ENCODE measurements around the gene CCN2. TPM values are rescaled to one million over a fixed set of nuclear protein-coding genes. Genes with fewer than 3 reads are reported as not detected.

The CCN2 gene
- total RNA-seq, 1 experiment from 2014 or later = 67.8 TPM

DNA sequence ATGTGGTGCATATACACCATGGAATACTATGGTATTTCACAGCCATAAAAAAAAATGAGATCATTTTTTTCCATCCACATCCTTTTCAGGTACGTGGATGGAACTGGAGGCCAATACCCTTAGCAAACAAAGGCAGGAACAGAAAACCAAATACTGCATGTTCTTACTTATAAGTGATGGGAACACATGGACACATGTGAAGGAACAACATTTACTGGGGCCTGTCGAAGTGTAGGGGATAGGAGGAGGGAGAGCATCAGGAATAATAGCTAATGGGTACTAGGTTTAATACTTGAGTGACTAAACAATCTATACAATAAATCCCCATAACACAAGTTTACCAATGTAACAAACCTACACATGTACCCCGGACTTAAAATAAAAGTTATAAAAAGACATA lies 30.5 kb downstream of the CCN2 start:
- ChIA-PET CTCF (interaction anchor here (0.6 kb wide), 1 partner anchor 77 kb away, joined by 3 read pairs; no protein-coding TSS in a partner anchor), POLR2A (interaction anchor here (0.6 kb wide), 1 partner anchor 64 kb away, joined by 4 read pairs; no protein-coding TSS in a partner anchor)
- Mint-ChIP-seq H3K27ac (no peak overlapping the region), H3K36me3 (peaks cover 72% of the 10 kb centered on the region), H3K9me3 (peaks cover 61% of the 10 kb centered on the region), H3K4me1 (peaks cover 15% of the 10 kb centered on the region), H3K4me3 (no peak overlapping the region), H3K27me3 (ENCODE audit: low read depth) (peaks cover 5% of the 10 kb centered on the region; the same call in 1 of the 2 replicates)
- DNase-seq (ENCODE audit: low spot score) (no peak), ATAC-seq (no peak)
- TF ChIP-seq, protein P1, sequence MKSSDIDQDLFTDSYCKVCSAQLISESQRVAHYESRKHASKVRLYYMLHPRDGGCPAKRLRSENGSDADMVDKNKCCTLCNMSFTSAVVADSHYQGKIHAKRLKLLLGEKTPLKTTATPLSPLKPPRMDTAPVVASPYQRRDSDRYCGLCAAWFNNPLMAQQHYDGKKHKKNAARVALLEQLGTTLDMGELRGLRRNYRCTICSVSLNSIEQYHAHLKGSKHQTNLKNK (CRISPR knock-in tag; IDR thresholded peaks at IDR 0.05) = peak; percentile 19; the same call in 1 of the 2 replicates
- TF ChIP-seq, protein P2, sequence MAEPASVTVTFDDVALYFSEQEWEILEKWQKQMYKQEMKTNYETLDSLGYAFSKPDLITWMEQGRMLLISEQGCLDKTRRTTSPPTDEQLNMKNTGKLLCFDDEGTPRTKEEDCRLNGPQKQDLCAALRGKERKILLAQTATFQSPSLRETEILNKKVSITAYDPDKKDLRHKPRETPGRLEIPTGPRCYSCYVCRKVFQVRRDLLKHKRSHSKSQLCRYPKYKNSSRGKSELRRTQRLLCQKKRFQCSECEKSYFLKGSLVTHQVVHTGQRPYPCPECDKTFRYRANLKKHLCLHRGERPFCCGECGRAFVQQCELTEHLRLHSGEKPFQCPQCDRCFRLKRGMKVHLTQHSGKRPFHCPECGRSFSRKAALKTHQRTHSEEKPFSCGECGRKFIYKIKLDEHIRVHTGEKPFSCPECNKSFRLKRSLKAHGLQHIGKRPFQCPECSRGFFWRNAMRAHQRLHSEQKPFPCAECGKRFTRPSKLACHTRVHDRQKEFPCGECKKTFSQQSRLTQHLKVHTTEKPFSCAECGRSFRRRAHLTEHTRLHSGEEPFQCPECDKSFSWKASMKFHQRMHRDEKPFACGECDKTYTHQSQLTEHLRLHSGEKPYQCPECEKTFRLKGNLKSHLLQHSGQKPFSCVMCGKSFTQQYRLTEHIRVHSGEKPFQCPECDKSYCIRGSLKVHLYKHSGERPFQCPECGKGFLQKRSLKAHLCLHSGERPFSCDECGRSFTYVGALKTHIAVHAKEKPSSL (CRISPR knock-in tag; conservative IDR thresholded peaks at IDR 0.05) = peak; percentile 62
- TF ChIP-seq NFYB (CRISPR knock-in tag; conservative IDR thresholded peaks at IDR 0.05; ENCODE audit: low read depth) (no peak), HMGA2 (CRISPR knock-in tag; IDR thresholded peaks at IDR 0.05) (no peak)
- TF ChIP-seq, protein P3, sequence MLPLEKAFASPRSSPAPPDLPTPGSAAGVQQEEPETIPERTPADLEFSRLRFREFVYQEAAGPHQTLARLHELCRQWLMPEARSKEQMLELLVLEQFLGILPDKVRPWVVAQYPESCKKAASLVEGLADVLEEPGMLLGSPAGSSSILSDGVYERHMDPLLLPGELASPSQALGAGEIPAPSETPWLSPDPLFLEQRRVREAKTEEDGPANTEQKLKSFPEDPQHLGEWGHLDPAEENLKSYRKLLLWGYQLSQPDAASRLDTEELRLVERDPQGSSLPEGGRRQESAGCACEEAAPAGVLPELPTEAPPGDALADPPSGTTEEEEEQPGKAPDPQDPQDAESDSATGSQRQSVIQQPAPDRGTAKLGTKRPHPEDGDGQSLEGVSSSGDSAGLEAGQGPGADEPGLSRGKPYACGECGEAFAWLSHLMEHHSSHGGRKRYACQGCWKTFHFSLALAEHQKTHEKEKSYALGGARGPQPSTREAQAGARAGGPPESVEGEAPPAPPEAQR (CRISPR knock-in tag; IDR thresholded peaks at IDR 0.05) = no peak
- TF ChIP-seq, protein P4, sequence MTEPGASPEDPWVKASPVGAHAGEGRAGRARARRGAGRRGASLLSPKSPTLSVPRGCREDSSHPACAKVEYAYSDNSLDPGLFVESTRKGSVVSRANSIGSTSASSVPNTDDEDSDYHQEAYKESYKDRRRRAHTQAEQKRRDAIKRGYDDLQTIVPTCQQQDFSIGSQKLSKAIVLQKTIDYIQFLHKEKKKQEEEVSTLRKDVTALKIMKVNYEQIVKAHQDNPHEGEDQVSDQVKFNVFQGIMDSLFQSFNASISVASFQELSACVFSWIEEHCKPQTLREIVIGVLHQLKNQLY (CRISPR knock-in tag; IDR thresholded peaks at IDR 0.05) = no peak

DNA sequence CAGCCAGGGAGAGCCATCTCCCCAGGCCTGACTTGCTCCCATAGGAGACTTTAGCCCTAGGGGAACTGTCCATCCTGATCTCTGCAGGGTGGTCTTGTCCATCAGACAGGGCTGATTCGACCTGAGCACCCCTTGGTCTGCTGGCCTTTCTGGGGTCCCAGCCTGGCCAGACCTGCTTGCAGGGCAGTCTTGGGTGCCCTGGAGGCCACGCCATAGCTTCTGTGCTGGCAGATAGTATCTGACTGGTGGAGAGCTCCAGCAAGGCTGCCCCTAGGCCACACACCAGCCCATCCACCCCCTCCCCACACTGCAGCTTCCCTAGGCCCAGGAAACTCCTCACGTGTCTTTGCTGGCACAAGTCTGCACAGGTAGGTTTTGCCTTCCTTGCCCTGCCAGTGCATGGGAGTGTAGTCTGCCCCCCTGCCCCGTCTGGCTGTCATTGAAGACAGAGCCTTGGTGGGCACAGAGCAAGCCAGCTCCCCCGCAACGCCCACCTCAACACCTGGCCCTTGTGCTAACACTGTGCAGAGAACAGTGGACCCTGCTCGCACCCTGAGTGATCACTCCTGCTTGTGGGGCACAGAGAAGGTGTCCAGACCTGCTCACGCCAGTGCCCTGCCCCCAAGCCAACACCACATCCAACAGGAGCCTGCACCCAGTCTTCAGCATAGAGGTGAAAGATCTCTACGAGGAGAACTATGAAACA lies 32.4 kb downstream of the CCN2 start:
- peaks cover 27% of the 10 kb centered on the region for H3K4me1 Mint-ChIP-seq
- peaks cover 77% of the 10 kb centered on the region for H3K9me3 Mint-ChIP-seq
- H3K27me3 Mint-ChIP-seq (ENCODE audit: low read depth) = peaks cover 5% of the 10 kb centered on the region; the same call in 1 of the 2 replicates
- no peak for DNase-seq (ENCODE audit: low spot score)
- peak; percentile 19 for ATAC-seq
- H3K4me3 Mint-ChIP-seq = no peak overlapping the region
- peaks cover 77% of the 10 kb centered on the region for H3K36me3 Mint-ChIP-seq
- ChIA-PET POLR2A (interaction anchor here (0.5 to 1.1 kb wide), 2 partner anchors 25 to 138 kb away, joined by 3 to 4 read pairs; no protein-coding TSS in a partner anchor), CTCF (interaction anchor here (0.5 to 1.0 kb wide), 2 partner anchors 9 to 25 kb away, joined by 3 read pairs; no protein-coding TSS in a partner anchor)
- H3K27ac Mint-ChIP-seq = no peak overlapping the region
- TF ChIP-seq ZNF396 (CRISPR knock-in tag; IDR thresholded peaks at IDR 0.05; ENCODE audit: borderline replicate concordance) (no peak), ZNF263 (CRISPR knock-in tag; IDR thresholded peaks at IDR 0.05; ENCODE audit: low read depth) (no peak), ZNF416 (CRISPR knock-in tag; IDR thresholded peaks at IDR 0.05) (no peak), ZNF671 (CRISPR knock-in tag; IDR thresholded peaks at IDR 0.05) (no peak), ZNF121 (CRISPR knock-in tag; IDR thresholded peaks at IDR 0.05) (no peak), GRHL2 (CRISPR knock-in tag; IDR thresholded peaks at IDR 0.05; ENCODE audit: insufficient replicate concordance, severe bottlenecking) (no peak), GABPB1 (CRISPR knock-in tag; IDR thresholded peaks at IDR 0.05) (no peak), IRF2 (CRISPR knock-in tag; IDR thresholded peaks at IDR 0.05; ENCODE audit: borderline replicate concordance, low read depth) (no peak)
- TF ChIP-seq, protein P5, sequence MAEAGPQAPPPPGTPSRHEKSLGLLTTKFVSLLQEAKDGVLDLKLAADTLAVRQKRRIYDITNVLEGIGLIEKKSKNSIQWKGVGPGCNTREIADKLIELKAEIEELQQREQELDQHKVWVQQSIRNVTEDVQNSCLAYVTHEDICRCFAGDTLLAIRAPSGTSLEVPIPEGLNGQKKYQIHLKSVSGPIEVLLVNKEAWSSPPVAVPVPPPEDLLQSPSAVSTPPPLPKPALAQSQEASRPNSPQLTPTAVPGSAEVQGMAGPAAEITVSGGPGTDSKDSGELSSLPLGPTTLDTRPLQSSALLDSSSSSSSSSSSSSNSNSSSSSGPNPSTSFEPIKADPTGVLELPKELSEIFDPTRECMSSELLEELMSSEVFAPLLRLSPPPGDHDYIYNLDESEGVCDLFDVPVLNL (CRISPR knock-in tag; IDR thresholded peaks at IDR 0.05; ENCODE audit: borderline replicate concordance, low read depth) = no peak
- TF ChIP-seq, protein P6, sequence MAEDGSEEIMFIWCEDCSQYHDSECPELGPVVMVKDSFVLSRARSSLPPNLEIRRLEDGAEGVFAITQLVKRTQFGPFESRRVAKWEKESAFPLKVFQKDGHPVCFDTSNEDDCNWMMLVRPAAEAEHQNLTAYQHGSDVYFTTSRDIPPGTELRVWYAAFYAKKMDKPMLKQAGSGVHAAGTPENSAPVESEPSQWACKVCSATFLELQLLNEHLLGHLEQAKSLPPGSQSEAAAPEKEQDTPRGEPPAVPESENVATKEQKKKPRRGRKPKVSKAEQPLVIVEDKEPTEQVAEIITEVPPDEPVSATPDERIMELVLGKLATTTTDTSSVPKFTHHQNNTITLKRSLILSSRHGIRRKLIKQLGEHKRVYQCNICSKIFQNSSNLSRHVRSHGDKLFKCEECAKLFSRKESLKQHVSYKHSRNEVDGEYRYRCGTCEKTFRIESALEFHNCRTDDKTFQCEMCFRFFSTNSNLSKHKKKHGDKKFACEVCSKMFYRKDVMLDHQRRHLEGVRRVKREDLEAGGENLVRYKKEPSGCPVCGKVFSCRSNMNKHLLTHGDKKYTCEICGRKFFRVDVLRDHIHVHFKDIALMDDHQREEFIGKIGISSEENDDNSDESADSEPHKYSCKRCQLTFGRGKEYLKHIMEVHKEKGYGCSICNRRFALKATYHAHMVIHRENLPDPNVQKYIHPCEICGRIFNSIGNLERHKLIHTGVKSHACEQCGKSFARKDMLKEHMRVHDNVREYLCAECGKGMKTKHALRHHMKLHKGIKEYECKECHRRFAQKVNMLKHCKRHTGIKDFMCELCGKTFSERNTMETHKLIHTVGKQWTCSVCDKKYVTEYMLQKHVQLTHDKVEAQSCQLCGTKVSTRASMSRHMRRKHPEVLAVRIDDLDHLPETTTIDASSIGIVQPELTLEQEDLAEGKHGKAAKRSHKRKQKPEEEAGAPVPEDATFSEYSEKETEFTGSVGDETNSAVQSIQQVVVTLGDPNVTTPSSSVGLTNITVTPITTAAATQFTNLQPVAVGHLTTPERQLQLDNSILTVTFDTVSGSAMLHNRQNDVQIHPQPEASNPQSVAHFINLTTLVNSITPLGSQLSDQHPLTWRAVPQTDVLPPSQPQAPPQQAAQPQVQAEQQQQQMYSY (CRISPR knock-in tag; IDR thresholded peaks at IDR 0.05) = no peak
- TF ChIP-seq, protein P7, sequence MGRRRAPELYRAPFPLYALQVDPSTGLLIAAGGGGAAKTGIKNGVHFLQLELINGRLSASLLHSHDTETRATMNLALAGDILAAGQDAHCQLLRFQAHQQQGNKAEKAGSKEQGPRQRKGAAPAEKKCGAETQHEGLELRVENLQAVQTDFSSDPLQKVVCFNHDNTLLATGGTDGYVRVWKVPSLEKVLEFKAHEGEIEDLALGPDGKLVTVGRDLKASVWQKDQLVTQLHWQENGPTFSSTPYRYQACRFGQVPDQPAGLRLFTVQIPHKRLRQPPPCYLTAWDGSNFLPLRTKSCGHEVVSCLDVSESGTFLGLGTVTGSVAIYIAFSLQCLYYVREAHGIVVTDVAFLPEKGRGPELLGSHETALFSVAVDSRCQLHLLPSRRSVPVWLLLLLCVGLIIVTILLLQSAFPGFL (CRISPR knock-in tag; IDR thresholded peaks at IDR 0.05; ENCODE audit: borderline replicate concordance) = no peak
